ENCODE data around the gene EPB41.

- no peak for TF ChIP-seq EZH2 (IDR thresholded peaks at IDR 0.05; ENCODE audit: insufficient read depth, poor library complexity, severe bottlenecking)
- no peak for TF ChIP-seq EZH2phosphoT487 (IDR thresholded peaks at IDR 0.05; ENCODE audit: insufficient read depth, low read depth)
Observed at GRCh38 chr1:28886731-28887418, 27.5 kb upstream of the EPB41 start.

Measured in GM23248 (cell line).